ENCODE data around the gene ADRM1. TPM values are rescaled to one million over a fixed set of nuclear protein-coding genes. Genes with fewer than 3 reads are reported as not detected.
A peak's percentile ranks its signal among the peaks of the same experiment; 100 is the strongest.

Gene ADRM1, protein sequence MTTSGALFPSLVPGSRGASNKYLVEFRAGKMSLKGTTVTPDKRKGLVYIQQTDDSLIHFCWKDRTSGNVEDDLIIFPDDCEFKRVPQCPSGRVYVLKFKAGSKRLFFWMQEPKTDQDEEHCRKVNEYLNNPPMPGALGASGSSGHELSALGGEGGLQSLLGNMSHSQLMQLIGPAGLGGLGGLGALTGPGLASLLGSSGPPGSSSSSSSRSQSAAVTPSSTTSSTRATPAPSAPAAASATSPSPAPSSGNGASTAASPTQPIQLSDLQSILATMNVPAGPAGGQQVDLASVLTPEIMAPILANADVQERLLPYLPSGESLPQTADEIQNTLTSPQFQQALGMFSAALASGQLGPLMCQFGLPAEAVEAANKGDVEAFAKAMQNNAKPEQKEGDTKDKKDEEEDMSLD
- 100 to 1,000 TPM; 105 to 133 TPM for total RNA-seq

DNA sequence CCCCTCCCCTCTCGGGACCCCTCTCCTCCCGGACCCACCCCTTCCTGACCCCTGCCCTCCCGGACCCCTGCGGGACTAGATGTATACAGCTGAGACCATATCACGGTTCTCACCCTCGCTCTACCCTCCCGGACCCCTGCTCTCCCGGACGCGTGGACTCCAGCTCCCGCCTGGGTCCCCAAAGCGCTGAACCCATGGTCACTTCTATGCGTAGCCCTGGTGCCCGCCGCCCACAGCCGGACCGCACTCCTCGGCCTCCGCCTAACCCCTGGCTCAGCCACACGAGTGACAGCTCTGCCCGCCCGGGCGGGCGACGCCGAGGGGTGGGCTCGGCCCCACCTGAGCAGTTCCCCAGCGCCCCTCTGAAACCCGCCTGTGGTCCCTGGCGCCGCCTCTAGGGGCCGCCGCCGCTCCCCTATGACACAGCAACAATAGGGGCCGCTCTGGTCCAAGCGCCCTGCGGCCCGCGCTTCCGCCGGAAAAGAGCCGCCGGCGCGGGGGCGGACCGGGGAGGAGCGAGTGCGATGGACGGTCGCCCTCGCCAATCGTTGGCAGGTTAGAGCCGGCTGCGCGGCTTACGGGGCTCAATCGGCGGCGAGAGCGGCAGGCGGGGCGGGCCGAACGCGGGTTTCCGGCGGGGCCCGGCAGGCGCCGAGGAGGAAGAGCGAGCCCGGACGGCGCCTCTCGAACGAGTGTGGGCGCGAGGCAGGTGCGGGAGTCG is at the start of gene ADRM1:
Gene ADRM1 (plus strand): TSS at position 657 of the 721 bp plus-strand sequence. CDS start 572 bp downstream, outside the sequence.
- Mint-ChIP-seq H3K27ac (peak within 1 kb of the TSS; percentile 98), H3K36me3 (peaks cover 20% of the 10 kb centered on the region), H3K9me3 (ENCODE audit: low read depth) (no peaks in the 10 kb centered on the region), H3K4me1 (peaks cover 28% of the 10 kb centered on the region), H3K27me3 (no peaks in the 10 kb centered on the region), H3K4me3 (peak within 1 kb of the TSS; percentile 89)
- CTCF ChIA-PET = interaction anchor here (0.6 to 2.0 kb wide), 10 partner anchors 11 to 340 kb away, joined by 3 to 11 read pairs (median 3); partner anchors contain the start of gene RPS21
- ATAC-seq = peak; percentile 88
- peak; percentile 97 for DNase-seq

DNA sequence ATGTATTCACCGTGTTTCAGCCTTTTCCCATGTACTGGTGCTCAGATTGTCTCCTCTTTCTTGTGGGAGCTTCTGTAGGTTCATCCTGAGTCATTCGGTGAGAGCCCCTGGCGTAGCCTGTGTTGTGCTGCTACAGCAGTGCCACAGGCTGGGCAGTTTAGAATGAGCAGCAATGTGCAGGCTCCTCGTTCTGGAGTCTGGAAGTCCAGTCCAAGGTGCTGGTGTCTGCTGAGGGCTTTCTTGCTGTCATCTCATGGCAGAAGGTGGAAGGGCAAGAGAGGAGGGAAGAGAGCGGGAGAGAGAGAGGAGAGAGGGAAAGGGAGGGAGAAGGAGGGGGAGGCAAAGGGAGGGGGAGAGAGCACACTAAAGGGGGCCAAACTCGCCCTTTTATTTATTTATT is 49.4 kb upstream of the ADRM1 start:
- H3K27ac Mint-ChIP-seq = no peak overlapping the region

GRCh38 chr20:62254021-62254724 is 48.6 kb upstream of the ADRM1 start:
- DNase-seq = no peak
- Mint-ChIP-seq H3K36me3 (peaks cover 1% of the 10 kb centered on the region), H3K9me3 (ENCODE audit: low read depth) (no peaks in the 10 kb centered on the region)

More for the DNA sequence above, 49.4 kb upstream of the ADRM1 start:
- CTCF ChIA-PET = no interaction called here
- H3K4me1 Mint-ChIP-seq = peaks cover 3% of the 10 kb centered on the region
- H3K9me3 Mint-ChIP-seq (ENCODE audit: low read depth) = no peaks in the 10 kb centered on the region
- H3K4me3 Mint-ChIP-seq = no peak overlapping the region
- ATAC-seq = no peak
- no peak for DNase-seq
- no peaks in the 10 kb centered on the region for H3K27me3 Mint-ChIP-seq
- peaks cover 1% of the 10 kb centered on the region for H3K36me3 Mint-ChIP-seq

DNA sequence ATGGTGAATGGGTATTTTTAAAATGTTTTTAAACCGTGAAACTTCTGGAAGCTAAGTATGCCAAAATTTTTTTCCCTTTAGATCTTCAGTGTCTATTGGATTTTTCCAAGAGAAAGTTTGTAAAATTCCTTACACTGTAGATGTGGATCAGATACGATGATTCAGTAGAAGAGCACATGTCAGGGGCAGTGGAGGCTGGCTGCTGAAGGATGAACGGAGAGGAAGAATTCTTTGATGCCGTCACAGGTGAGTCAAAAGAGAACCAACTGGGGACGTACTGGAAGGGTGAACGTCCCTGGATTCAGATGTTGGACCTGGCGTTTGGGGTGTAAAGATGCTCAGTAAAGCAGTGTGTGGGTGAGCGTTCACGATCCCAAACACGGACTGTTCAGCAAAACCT is 46.8 kb upstream of the ADRM1 start:
- DNase-seq (no peak), ATAC-seq (no peak)
- no peaks in the 10 kb centered on the region for H3K27me3 Mint-ChIP-seq
- H3K9me3 Mint-ChIP-seq (ENCODE audit: low read depth) = no peaks in the 10 kb centered on the region
- CTCF ChIA-PET = no interaction called here
- peaks cover 1% of the 10 kb centered on the region for H3K36me3 Mint-ChIP-seq
- H3K4me3 Mint-ChIP-seq = no peak overlapping the region
- H3K4me1 Mint-ChIP-seq = peaks cover 3% of the 10 kb centered on the region
- H3K27ac Mint-ChIP-seq = no peak overlapping the region

More at GRCh38 chr20:62254021-62254724, 48.6 kb upstream of the ADRM1 start:
- Mint-ChIP-seq H3K27ac (no peak overlapping the region), H3K4me1 (peaks cover 3% of the 10 kb centered on the region), H3K27me3 (no peaks in the 10 kb centered on the region), H3K4me3 (no peak overlapping the region)
- CTCF ChIA-PET = no interaction called here
- no peak for ATAC-seq

- DNase-seq (no peak), ATAC-seq (no peak)
- Mint-ChIP-seq H3K36me3 (peaks cover 3% of the 10 kb centered on the region), H3K4me1 (no peaks in the 10 kb centered on the region), H3K27me3 (no peaks in the 10 kb centered on the region), H3K9me3 (ENCODE audit: low read depth) (no peaks in the 10 kb centered on the region), H3K27ac (no peak overlapping the region), H3K4me3 (no peak overlapping the region)
- CTCF ChIA-PET = no interaction called here
Measured at GRCh38 chr20:62258499-62259293, 44.1 kb upstream of the ADRM1 start.

- ATAC-seq (no peak), DNase-seq (no peak)
- Mint-ChIP-seq H3K9me3 (ENCODE audit: low read depth) (no peaks in the 10 kb centered on the region), H3K36me3 (peaks cover 3% of the 10 kb centered on the region), H3K27ac (no peak overlapping the region), H3K4me3 (no peak overlapping the region), H3K4me1 (no peaks in the 10 kb centered on the region), H3K27me3 (no peaks in the 10 kb centered on the region)
- CTCF ChIA-PET = no interaction called here
Measured at GRCh38 chr20:62259294-62259565, 43.6 kb upstream of the ADRM1 start.

DNA sequence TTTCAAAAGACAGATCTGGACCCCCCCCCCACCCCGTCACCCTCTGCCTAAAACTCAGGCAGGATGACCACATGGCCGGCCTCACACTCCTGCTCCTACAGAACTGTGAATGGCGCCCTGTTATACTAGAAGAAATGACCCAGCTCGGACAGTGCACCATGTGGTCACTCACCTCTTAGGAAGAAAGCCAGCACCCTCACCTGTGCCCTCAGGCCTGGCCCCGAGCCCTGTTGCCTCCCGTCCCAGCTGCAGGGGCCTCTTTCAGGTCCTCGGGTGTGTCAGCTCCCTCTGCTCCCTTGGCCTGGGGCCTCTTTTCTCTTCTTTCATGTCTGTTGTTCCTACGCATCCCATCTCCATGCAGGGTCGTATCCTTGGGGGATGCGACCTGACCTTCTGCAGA is 40.7 kb upstream of the ADRM1 start:
- ATAC-seq = no peak
- no peak for DNase-seq
- Mint-ChIP-seq H3K27me3 (no peaks in the 10 kb centered on the region), H3K4me1 (no peaks in the 10 kb centered on the region), H3K9me3 (ENCODE audit: low read depth) (no peaks in the 10 kb centered on the region), H3K36me3 (peaks cover 9% of the 10 kb centered on the region), H3K27ac (no peak overlapping the region), H3K4me3 (no peak overlapping the region)
- CTCF ChIA-PET = no interaction called here

DNA sequence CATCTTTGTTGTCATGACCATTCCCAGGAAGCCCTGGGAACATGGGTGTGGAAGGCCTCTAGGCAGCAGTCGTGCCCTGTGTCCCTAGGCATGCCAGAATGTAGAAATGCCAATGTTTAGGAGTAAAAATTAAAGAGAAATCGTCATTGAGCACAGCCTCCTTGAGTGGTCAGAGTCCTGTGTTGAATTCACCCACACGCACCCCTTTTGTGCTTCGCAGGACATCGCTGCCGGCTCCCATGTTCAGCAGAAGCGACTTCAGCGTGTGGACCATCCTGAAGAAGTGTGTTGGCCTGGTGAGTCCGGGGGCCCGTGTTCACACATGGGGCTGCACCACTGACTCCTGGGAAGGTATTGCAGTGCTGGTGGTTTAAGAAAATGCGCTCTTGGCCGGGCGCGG is 39.4 kb upstream of the ADRM1 start:
- peaks cover 9% of the 10 kb centered on the region for H3K36me3 Mint-ChIP-seq
- H3K4me1 Mint-ChIP-seq = no peaks in the 10 kb centered on the region
- H3K27me3 Mint-ChIP-seq = no peaks in the 10 kb centered on the region
- no peak overlapping the region for H3K27ac Mint-ChIP-seq
- DNase-seq = no peak
- no peak overlapping the region for H3K4me3 Mint-ChIP-seq
- no peaks in the 10 kb centered on the region for H3K9me3 Mint-ChIP-seq (ENCODE audit: low read depth)
- ATAC-seq = no peak
- CTCF ChIA-PET = no interaction called here

DNA sequence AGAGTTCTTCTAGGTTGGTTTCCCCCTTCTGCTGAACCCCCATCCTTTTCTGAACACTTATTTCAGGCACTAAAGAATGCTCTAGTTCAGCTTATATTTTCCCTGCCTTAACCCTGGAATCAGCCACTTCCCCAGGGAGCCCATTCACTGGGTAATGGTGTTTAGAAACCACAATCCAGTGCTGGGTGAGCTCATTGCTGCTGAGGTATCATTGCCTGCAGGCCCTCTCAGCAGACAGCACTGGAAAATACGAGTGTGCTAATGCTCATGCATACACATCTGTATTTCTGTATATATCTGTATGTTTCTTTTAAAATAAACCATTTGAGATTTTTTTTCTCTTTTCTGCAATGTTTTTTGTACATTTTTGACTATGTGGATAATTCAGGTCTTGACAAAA is 37.4 kb upstream of the ADRM1 start:
- DNase-seq (no peak), ATAC-seq (no peak)
- CTCF ChIA-PET = no interaction called here
- Mint-ChIP-seq H3K4me1 (no peaks in the 10 kb centered on the region), H3K36me3 (peaks cover 9% of the 10 kb centered on the region), H3K27ac (no peak overlapping the region), H3K9me3 (ENCODE audit: low read depth) (no peaks in the 10 kb centered on the region), H3K4me3 (no peak overlapping the region), H3K27me3 (no peaks in the 10 kb centered on the region)

GRCh38 chr20:62266340-62266739 is 36.5 kb upstream of the ADRM1 start:
- Mint-ChIP-seq H3K4me1 (no peaks in the 10 kb centered on the region), H3K27ac (no peak overlapping the region), H3K36me3 (peaks cover 9% of the 10 kb centered on the region), H3K9me3 (ENCODE audit: low read depth) (no peaks in the 10 kb centered on the region), H3K4me3 (no peak overlapping the region), H3K27me3 (no peaks in the 10 kb centered on the region)
- CTCF ChIA-PET = no interaction called here
- no peak for ATAC-seq
- no peak for DNase-seq

DNA sequence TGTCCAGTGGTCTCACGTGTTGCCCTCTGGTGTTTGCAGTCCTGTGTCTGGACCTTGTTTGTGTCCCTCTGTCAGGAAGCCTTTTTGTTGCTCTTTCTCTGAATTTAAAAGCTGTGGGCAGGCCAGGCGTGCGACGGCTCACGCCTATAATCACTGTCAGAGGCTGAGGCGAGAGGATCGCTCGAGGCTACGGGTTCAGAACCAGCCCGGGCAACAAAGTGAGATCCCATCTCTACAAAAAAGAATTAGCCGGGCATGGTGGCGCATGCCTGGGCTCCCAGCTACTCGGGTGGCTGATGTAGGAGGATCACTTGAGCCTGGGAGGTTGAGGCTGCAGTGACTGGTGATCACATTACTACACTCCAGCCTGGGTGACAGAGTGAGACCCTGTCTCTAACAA is 35.9 kb upstream of the ADRM1 start:
- DNase-seq (no peak), ATAC-seq (no peak)
- CTCF ChIA-PET = no interaction called here
- Mint-ChIP-seq H3K36me3 (peaks cover 7% of the 10 kb centered on the region), H3K4me1 (no peaks in the 10 kb centered on the region), H3K9me3 (ENCODE audit: low read depth) (no peaks in the 10 kb centered on the region), H3K4me3 (no peak overlapping the region), H3K27ac (no peak overlapping the region), H3K27me3 (no peaks in the 10 kb centered on the region)

GRCh38 chr20:62267543-62267942 is 35.3 kb upstream of the ADRM1 start:
- no peak overlapping the region for H3K4me3 Mint-ChIP-seq
- no peaks in the 10 kb centered on the region for H3K4me1 Mint-ChIP-seq
- no peaks in the 10 kb centered on the region for H3K9me3 Mint-ChIP-seq (ENCODE audit: low read depth)
- no peaks in the 10 kb centered on the region for H3K27me3 Mint-ChIP-seq
- DNase-seq (no peak), ATAC-seq (no peak)
- H3K36me3 Mint-ChIP-seq = peaks cover 7% of the 10 kb centered on the region
- H3K27ac Mint-ChIP-seq = no peak overlapping the region
- CTCF ChIA-PET = no interaction called here

- ATAC-seq (no peak), DNase-seq (no peak)
- CTCF ChIA-PET = no interaction called here
- H3K27ac Mint-ChIP-seq = no peak overlapping the region
- peaks cover 7% of the 10 kb centered on the region for H3K36me3 Mint-ChIP-seq
- H3K4me1 Mint-ChIP-seq = no peaks in the 10 kb centered on the region
- no peaks in the 10 kb centered on the region for H3K27me3 Mint-ChIP-seq
- no peaks in the 10 kb centered on the region for H3K9me3 Mint-ChIP-seq (ENCODE audit: low read depth)
- no peak overlapping the region for H3K4me3 Mint-ChIP-seq
Measured at GRCh38 chr20:62268228-62268900, 34.4 kb upstream of the ADRM1 start.
